GM12878 (cell line): ENCODE measurements around the gene ZACN. TPM values are rescaled to one million over a fixed set of nuclear protein-coding genes. Genes with fewer than 3 reads are reported as not detected.

ENCODE experiments used
- ATAC-seq: fragments of 200-7000 bp; cut with Tn5 transposase; 3 replicates; pipeline ENCODE4 v1.9.1; 2020; ENCODE audit warnings: mild to moderate bottlenecking, moderate library complexity
- BruUV-seq: library from RNA; stranded (reverse); fragments of 400-500 nt; replicated peaks from 2 replicates; lab custom pipeline; 2021; lab: Mats Ljungman, UMichigan
- CTCF ChIA-PET: fragments of 300-600 bp; sonication (Branson Sonifier 250); formaldehyde crosslinking; extraction: SDS; loops from one replicate; lab custom pipeline; 2021; ENCODE audit warnings: inconsistent platforms; lab: Yijun Ruan, JAX
- POLR2A ChIA-PET: fragments of 350-600 bp; formaldehyde crosslinking; extraction: SDS; loops from one replicate; lab custom pipeline; 2021; ENCODE audit warnings: inconsistent platforms; lab: Charles Lee
- RAD21 ChIA-PET: fragments of 300-600 bp; sonication (Branson Sonifier 250); formaldehyde crosslinking; loops from one replicate; lab custom pipeline; 2023; ENCODE audit warnings: antibody characterized with exemption; ENCODE audit not compliant: unreplicated experiment; lab: Charles Lee
- SMC1A ChIA-PET: fragments of 300-600 bp; sonication (Branson Sonifier 250); formaldehyde crosslinking; loops from one replicate; lab custom pipeline; 2023; ENCODE audit not compliant: unreplicated experiment, uncharacterized antibody; lab: Charles Lee
- DNase-seq: peaks from one replicate; pipeline ENCODE4 v3.0.0-alpha.2; 2011; ENCODE audit warnings: low read depth, low spot score
- FAIRE-seq: peaks from 3 replicates; lab custom pipeline; 2011; peaks lifted over from hg19 to GRCh38; lab: Jason Lieb, UNC
- H2AFZ ChIP-seq: 2 replicates; pipeline ENCODE4 v1.6.0; 2011; ENCODE audit warnings: low read depth, low read length, control low read depth; ENCODE audit not compliant: control insufficient read depth
- H3K27ac ChIP-seq: 2 replicates; pipeline ENCODE4 v1.5.1; 2011; ENCODE audit warnings: control low read depth; ENCODE audit not compliant: control insufficient read depth, insufficient read depth
- H3K27me3 ChIP-seq, 2 experiments: replicated peaks in 1 of 2; 2 replicates each; pipeline versions ENCODE4 v1.6.0 to v1.6.1; 2011; ENCODE audit warnings: low read length in 1 of 2; ENCODE audit not compliant: control insufficient read depth in 2 of 2, insufficient read depth in 2 of 2
- H3K36me3 ChIP-seq, 2 experiments: 2 replicates each; pipeline ENCODE4 v1.5.1; 2011; ENCODE audit warnings: low read length in 1 of 2; ENCODE audit not compliant: control insufficient read depth in 2 of 2, insufficient read depth in 2 of 2
- H3K4me1 ChIP-seq: 2 replicates; pipeline ENCODE4 v1.6.1; 2011; ENCODE audit warnings: mild to moderate bottlenecking, low read length, moderate library complexity, mixed read lengths; ENCODE audit not compliant: control insufficient read depth, insufficient read depth
- H3K4me2 ChIP-seq: 2 replicates; pipeline ENCODE4 v1.6.0; 2011; ENCODE audit warnings: control low read depth; ENCODE audit not compliant: control insufficient read depth, insufficient read depth
- H3K4me3 ChIP-seq: fragments of 200-600 bp; sonication (generic); 2 replicates; pipeline ENCODE4 v1.5.1; 2016
- H3K79me2 ChIP-seq: 2 replicates; pipeline ENCODE4 v1.6.0; 2011; ENCODE audit warnings: low read length; ENCODE audit not compliant: control insufficient read depth, insufficient read depth
- H3K9ac ChIP-seq: 2 replicates; pipeline ENCODE4 v1.8.0; 2011; ENCODE audit warnings: low read length, control low read depth, mixed read lengths; ENCODE audit not compliant: control insufficient read depth, insufficient read depth
- H3K9me3 ChIP-seq: replicated peaks from 3 replicates; pipeline ENCODE4 v1.5.1; 2011; ENCODE audit warnings: mild to moderate bottlenecking, low read length; ENCODE audit not compliant: control insufficient read depth, insufficient read depth
- H4K20me1 ChIP-seq: 2 replicates; pipeline ENCODE4 v1.6.0; 2011; ENCODE audit not compliant: control insufficient read depth, insufficient read depth
- DPF2 ChIP-seq: fragments of 450-650 bp; IDR thresholded peaks from 2 replicates; pipeline ENCODE4 v1.6.1; 2017; ENCODE audit warnings: mild to moderate bottlenecking
- POLR2A ChIP-seq: IDR thresholded peaks from 2 replicates; pipeline ENCODE4 v1.6.1; 2011; ENCODE audit warnings: low read depth, mild to moderate bottlenecking, low read length
- SMARCA5 ChIP-seq: fragments of 450-650 bp; IDR thresholded peaks from 2 replicates; pipeline ENCODE4 v1.6.1; 2017; ENCODE audit warnings: mild to moderate bottlenecking
- WGBS: methylation state at CpG from one replicate; pipeline ENCODE4 v1.1.6; 2016; ENCODE audit warnings: low lambda C conversion rate; ENCODE audit not compliant: insufficient replicate concordance, insufficient coverage; ENCODE audit errors: missing lambda C conversion rate; 5-methylcytosine and 5-hydroxymethylcytosine counted together
- in situ Hi-C: fragments of 300-500 bp; cut with MboI; formaldehyde crosslinking; loops from 9 replicates; pipeline ENCODE4 v1.14.3; 2018; ENCODE audit warnings: mixed read lengths
- intact Hi-C: fragments of 100-400 bp; cut with micrococcal nuclease; formaldehyde crosslinking; loops from one replicate; pipeline ENCODE4 v1.14.2; 2022; ENCODE audit not compliant: unreplicated experiment
- polyA plus RNA-seq, 11 experiments: library from polyadenylated mRNA; depleted of rRNA in 4 of 11; unstranded in 6 of 11; stranded (reverse) in 5 of 11; fragments of >200 nt; fragmentation: Nextera tagmentation in 4 of 11; fragmentation: Illumina TruSeq in 1 of 11; extraction: Ambion mirVana in 4 of 11; extraction: Trizol in 1 of 11; gene quantifications; 1 replicate in 1 of 11; 2 replicates in 10 of 11; pipeline versions ENCODE4 v1.2.1 to v1.2.3, GENCODE V29; 2011 to 2016; ENCODE audit warnings: inconsistent platforms in 2 of 11, missing spikeins in 2 of 11, low read depth in 1 of 11
- total RNA-seq, 4 experiments: library from RNA; depleted of rRNA in 3 of 4; stranded (reverse); fragments of >200 nt in 3 of 4; fragmentation: Illumina TruSeq in 1 of 4; extraction: Trizol in 1 of 4; gene quantifications; 2 replicates each; pipeline versions ENCODE4 v1.2.1 to v1.2.3, GENCODE V29; 2013 to 2021
- TF ChIP-seq, protein P1 (sequence below): IDR thresholded peaks from 2 replicates; pipeline ENCODE4 v1.6.1; 2012; ENCODE audit warnings: improper control_type of control experiment, low read depth, low read length; ENCODE audit not compliant: insufficient replicate concordance

Gene ZACN
- total and polyA plus RNA-seq, 10 of the 15 experiments (the other 5 are each of a cell fraction or from before 2014, with no cell fraction given), result 0.06 to 11.3 (median 0.47) TPM; not detected in 2

- no peak overlapping the region for H3K4me3 ChIP-seq
- no peak overlapping the region for H2AFZ ChIP-seq
- no TSS peak for BruUV-seq
- POLR2A ChIA-PET, result no interaction called here
- in situ Hi-C loops (no loop called here), intact Hi-C loops (no loop called here)
- H4K20me1 ChIP-seq, result no peaks in the 10 kb centered on the region
- SMC1A ChIA-PET, result no interaction called here
- no peak overlapping the region for H3K9ac ChIP-seq
- CTCF ChIA-PET, result no interaction called here
- H3K27me3 ChIP-seq, result no peaks in the 10 kb centered on the region
- no peaks in the 10 kb centered on the region for H3K79me2 ChIP-seq
- RAD21 ChIA-PET, result interaction anchor here (0.5 kb wide), 1 partner anchor 340 kb away, joined by 5 read pairs; no protein-coding TSS in a partner anchor
- FAIRE-seq (no peak), ATAC-seq (no peak), DNase-seq (no peak)
- H3K4me1 ChIP-seq, result no peaks in the 10 kb centered on the region
- no peaks in the 10 kb centered on the region for H3K9me3 ChIP-seq
- H3K36me3 ChIP-seq, result peaks cover 13 to 20% of the 10 kb centered on the region in 2 experiments; a peak in 3 of 4 replicates
- TF ChIP-seq POLR2A, result no peak
- no peak for TF ChIP-seq DPF2
- TF ChIP-seq SMARCA5, result no peak
- TF ChIP-seq, protein P1, sequence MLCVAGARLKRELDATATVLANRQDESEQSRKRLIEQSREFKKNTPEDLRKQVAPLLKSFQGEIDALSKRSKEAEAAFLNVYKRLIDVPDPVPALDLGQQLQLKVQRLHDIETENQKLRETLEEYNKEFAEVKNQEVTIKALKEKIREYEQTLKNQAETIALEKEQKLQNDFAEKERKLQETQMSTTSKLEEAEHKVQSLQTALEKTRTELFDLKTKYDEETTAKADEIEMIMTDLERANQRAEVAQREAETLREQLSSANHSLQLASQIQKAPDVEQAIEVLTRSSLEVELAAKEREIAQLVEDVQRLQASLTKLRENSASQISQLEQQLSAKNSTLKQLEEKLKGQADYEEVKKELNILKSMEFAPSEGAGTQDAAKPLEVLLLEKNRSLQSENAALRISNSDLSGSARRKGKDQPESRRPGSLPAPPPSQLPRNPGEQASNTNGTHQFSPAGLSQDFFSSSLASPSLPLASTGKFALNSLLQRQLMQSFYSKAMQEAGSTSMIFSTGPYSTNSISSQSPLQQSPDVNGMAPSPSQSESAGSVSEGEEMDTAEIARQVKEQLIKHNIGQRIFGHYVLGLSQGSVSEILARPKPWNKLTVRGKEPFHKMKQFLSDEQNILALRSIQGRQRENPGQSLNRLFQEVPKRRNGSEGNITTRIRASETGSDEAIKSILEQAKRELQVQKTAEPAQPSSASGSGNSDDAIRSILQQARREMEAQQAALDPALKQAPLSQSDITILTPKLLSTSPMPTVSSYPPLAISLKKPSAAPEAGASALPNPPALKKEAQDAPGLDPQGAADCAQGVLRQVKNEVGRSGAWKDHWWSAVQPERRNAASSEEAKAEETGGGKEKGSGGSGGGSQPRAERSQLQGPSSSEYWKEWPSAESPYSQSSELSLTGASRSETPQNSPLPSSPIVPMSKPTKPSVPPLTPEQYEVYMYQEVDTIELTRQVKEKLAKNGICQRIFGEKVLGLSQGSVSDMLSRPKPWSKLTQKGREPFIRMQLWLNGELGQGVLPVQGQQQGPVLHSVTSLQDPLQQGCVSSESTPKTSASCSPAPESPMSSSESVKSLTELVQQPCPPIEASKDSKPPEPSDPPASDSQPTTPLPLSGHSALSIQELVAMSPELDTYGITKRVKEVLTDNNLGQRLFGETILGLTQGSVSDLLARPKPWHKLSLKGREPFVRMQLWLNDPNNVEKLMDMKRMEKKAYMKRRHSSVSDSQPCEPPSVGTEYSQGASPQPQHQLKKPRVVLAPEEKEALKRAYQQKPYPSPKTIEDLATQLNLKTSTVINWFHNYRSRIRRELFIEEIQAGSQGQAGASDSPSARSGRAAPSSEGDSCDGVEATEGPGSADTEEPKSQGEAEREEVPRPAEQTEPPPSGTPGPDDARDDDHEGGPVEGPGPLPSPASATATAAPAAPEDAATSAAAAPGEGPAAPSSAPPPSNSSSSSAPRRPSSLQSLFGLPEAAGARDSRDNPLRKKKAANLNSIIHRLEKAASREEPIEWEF, result no peak
- H3K4me2 ChIP-seq, result no peak overlapping the region
- no peak overlapping the region for H3K27ac ChIP-seq
- WGBS, result 90% methylated on average over 17 of the region's 17 CpGs
Observed at GRCh38 chr17:76085066-76085730, 6.2 kb downstream of the ZACN start.
